Measurements from ENCODE around the gene AOC2.
"Not testable (repeated sequence)": the region's sequence is repeated elsewhere in the genome, so short reads cannot be mapped to it uniquely, and the experiment has no call there.

Gene AOC2

GRCh38 chr17:42866631-42867575 lies 22.5 kb downstream of the AOC2 start:
- Histone ChIP-seq H3K4me1 (ENCODE audit: control insufficient read depth, insufficient read depth, low read length) (peaks cover 16% of the 10 kb centered on the region), H3K36me3 (ENCODE audit: control insufficient read depth, insufficient read depth, low read length) (no peaks in the 10 kb centered on the region), H3K27me3 (ENCODE audit: control insufficient read depth, insufficient read depth, low read length) (no peaks in the 10 kb centered on the region), H3K4me3 (ENCODE audit: low read length) (no peak overlapping the region), H3K9ac (ENCODE audit: low read length) (no peak overlapping the region), H3K9me3 (ENCODE audit: control insufficient read depth, low read length) (no peaks in the 10 kb centered on the region)

- H3K4me1 ChIP-seq (ENCODE audit: control insufficient read depth, insufficient read depth, low read length) = peaks cover 16% of the 10 kb centered on the region
- not testable (repeated sequence) for H3K4me3 ChIP-seq (ENCODE audit: low read length); H3K36me3 ChIP-seq (ENCODE audit: control insufficient read depth, insufficient read depth, low read length); H3K9me3 ChIP-seq (ENCODE audit: control insufficient read depth, low read length); H3K9ac ChIP-seq (ENCODE audit: low read length); H3K27me3 ChIP-seq (ENCODE audit: control insufficient read depth, insufficient read depth, low read length)
These were observed 23.4 kb downstream of the AOC2 start for GRCh38 chr17:42867694-42868261.

- no peaks in the 10 kb centered on the region for H3K36me3 ChIP-seq (ENCODE audit: control insufficient read depth, insufficient read depth, low read length)
These were observed 24.0 kb downstream of the AOC2 start for GRCh38 chr17:42868338-42868737.

GRCh38 chr17:42871647-42872046 lies 27.3 kb downstream of the AOC2 start:
- Histone ChIP-seq H3K9ac (ENCODE audit: low read length) (no peak overlapping the region), H3K36me3 (ENCODE audit: control insufficient read depth, insufficient read depth, low read length) (no peaks in the 10 kb centered on the region), H3K4me3 (ENCODE audit: low read length) (no peak overlapping the region), H3K4me1 (ENCODE audit: control insufficient read depth, insufficient read depth, low read length) (peaks cover 6% of the 10 kb centered on the region), H3K27me3 (ENCODE audit: control insufficient read depth, insufficient read depth, low read length) (no peaks in the 10 kb centered on the region), H3K9me3 (ENCODE audit: control insufficient read depth, low read length) (no peaks in the 10 kb centered on the region)

More at GRCh38 chr17:42868338-42868737, 24.0 kb downstream of the AOC2 start:
- H3K4me1 ChIP-seq (ENCODE audit: control insufficient read depth, insufficient read depth, low read length) = peaks cover 16% of the 10 kb centered on the region
- no peak overlapping the region for H3K9ac ChIP-seq (ENCODE audit: low read length)
- H3K27me3 ChIP-seq (ENCODE audit: control insufficient read depth, insufficient read depth, low read length) = no peaks in the 10 kb centered on the region
- H3K4me3 ChIP-seq (ENCODE audit: low read length) = no peak overlapping the region
- no peaks in the 10 kb centered on the region for H3K9me3 ChIP-seq (ENCODE audit: control insufficient read depth, low read length)

GRCh38 chr17:42872251-42872965 lies 28.0 kb downstream of the AOC2 start:
- H3K4me1 ChIP-seq (ENCODE audit: control insufficient read depth, insufficient read depth, low read length) = no peaks in the 10 kb centered on the region
- no peak overlapping the region for H3K4me3 ChIP-seq (ENCODE audit: low read length)
- peaks cover 2% of the 10 kb centered on the region for H3K27me3 ChIP-seq (ENCODE audit: control insufficient read depth, insufficient read depth, low read length)
- H3K9ac ChIP-seq (ENCODE audit: low read length) = no peak overlapping the region
- H3K36me3 ChIP-seq (ENCODE audit: control insufficient read depth, insufficient read depth, low read length) = no peaks in the 10 kb centered on the region
- H3K9me3 ChIP-seq (ENCODE audit: control insufficient read depth, low read length) = no peaks in the 10 kb centered on the region

- no peak overlapping the region for H3K4me3 ChIP-seq (ENCODE audit: low read length)
- no peak overlapping the region for H3K9ac ChIP-seq (ENCODE audit: low read length)
- no peaks in the 10 kb centered on the region for H3K9me3 ChIP-seq (ENCODE audit: control insufficient read depth, low read length)
- H3K27me3 ChIP-seq (ENCODE audit: control insufficient read depth, insufficient read depth, low read length) = peaks cover 11% of the 10 kb centered on the region
- no peaks in the 10 kb centered on the region for H3K36me3 ChIP-seq (ENCODE audit: control insufficient read depth, insufficient read depth, low read length)
- H3K4me1 ChIP-seq (ENCODE audit: control insufficient read depth, insufficient read depth, low read length) = no peaks in the 10 kb centered on the region
These were observed 28.9 kb downstream of the AOC2 start for GRCh38 chr17:42873315-42873714.

GRCh38 chr17:42873932-42874695 lies 29.7 kb downstream of the AOC2 start:
- not testable (repeated sequence) for H3K4me1 ChIP-seq (ENCODE audit: control insufficient read depth, insufficient read depth, low read length); H3K4me3 ChIP-seq (ENCODE audit: low read length); H3K9me3 ChIP-seq (ENCODE audit: control insufficient read depth, low read length); H3K36me3 ChIP-seq (ENCODE audit: control insufficient read depth, insufficient read depth, low read length); H3K9ac ChIP-seq (ENCODE audit: low read length)
- peaks cover 12% of the 10 kb centered on the region for H3K27me3 ChIP-seq (ENCODE audit: control insufficient read depth, insufficient read depth, low read length)

- H3K27me3 ChIP-seq (ENCODE audit: control insufficient read depth, insufficient read depth, low read length) = peaks cover 12% of the 10 kb centered on the region
These were observed 32.7 kb downstream of the AOC2 start for GRCh38 chr17:42877037-42877436.

GRCh38 chr17:42878123-42878880 lies 33.9 kb downstream of the AOC2 start:
- no peaks in the 10 kb centered on the region for H3K9me3 ChIP-seq (ENCODE audit: control insufficient read depth, low read length)
- peaks cover 12% of the 10 kb centered on the region for H3K27me3 ChIP-seq (ENCODE audit: control insufficient read depth, insufficient read depth, low read length)
- H3K36me3 ChIP-seq (ENCODE audit: control insufficient read depth, insufficient read depth, low read length) = no peaks in the 10 kb centered on the region
- no peak overlapping the region for H3K9ac ChIP-seq (ENCODE audit: low read length)
- no peak overlapping the region for H3K4me3 ChIP-seq (ENCODE audit: low read length)
- H3K4me1 ChIP-seq (ENCODE audit: control insufficient read depth, insufficient read depth, low read length) = no peaks in the 10 kb centered on the region

More at GRCh38 chr17:42877037-42877436, 32.7 kb downstream of the AOC2 start:
- Histone ChIP-seq H3K9me3 (ENCODE audit: control insufficient read depth, low read length) (no peaks in the 10 kb centered on the region), H3K4me3 (ENCODE audit: low read length) (no peak overlapping the region), H3K4me1 (ENCODE audit: control insufficient read depth, insufficient read depth, low read length) (no peaks in the 10 kb centered on the region), H3K36me3 (ENCODE audit: control insufficient read depth, insufficient read depth, low read length) (no peaks in the 10 kb centered on the region), H3K9ac (ENCODE audit: low read length) (no peak overlapping the region)

- H3K36me3 ChIP-seq (ENCODE audit: control insufficient read depth, insufficient read depth, low read length) = no peaks in the 10 kb centered on the region
- no peak overlapping the region for H3K4me3 ChIP-seq (ENCODE audit: low read length)
- no peaks in the 10 kb centered on the region for H3K9me3 ChIP-seq (ENCODE audit: control insufficient read depth, low read length)
- no peak overlapping the region for H3K9ac ChIP-seq (ENCODE audit: low read length)
- peaks cover 12% of the 10 kb centered on the region for H3K27me3 ChIP-seq (ENCODE audit: control insufficient read depth, insufficient read depth, low read length)
- H3K4me1 ChIP-seq (ENCODE audit: control insufficient read depth, insufficient read depth, low read length) = no peaks in the 10 kb centered on the region
These were observed 34.7 kb downstream of the AOC2 start for GRCh38 chr17:42878924-42879595.

GRCh38 chr17:42879596-42879985 lies 35.2 kb downstream of the AOC2 start:
- H3K4me1 ChIP-seq (ENCODE audit: control insufficient read depth, insufficient read depth, low read length) = no peaks in the 10 kb centered on the region

More at GRCh38 chr17:42879596-42879985, 35.2 kb downstream of the AOC2 start:
- peaks cover 12% of the 10 kb centered on the region for H3K27me3 ChIP-seq (ENCODE audit: control insufficient read depth, insufficient read depth, low read length)
- H3K9ac ChIP-seq (ENCODE audit: low read length) = no peak overlapping the region
- H3K9me3 ChIP-seq (ENCODE audit: control insufficient read depth, low read length) = no peaks in the 10 kb centered on the region
- no peaks in the 10 kb centered on the region for H3K36me3 ChIP-seq (ENCODE audit: control insufficient read depth, insufficient read depth, low read length)
- no peak overlapping the region for H3K4me3 ChIP-seq (ENCODE audit: low read length)

All from mucosa of stomach (tissue), 1 donor.